Heart right ventricle (tissue), 16 donors: ENCODE data around the gene DNAJC10. TPM values are rescaled to one million over a fixed set of nuclear protein-coding genes. Genes with fewer than 3 reads are reported as not detected.
A peak's percentile ranks its signal among the peaks of the same experiment; 100 is the strongest.

Experiments
- ATAC-seq, 8 donors: fragments of 200-7000 bp; cut with Tn5 transposase; one replicate each; pipeline ENCODE4 v1.9.1; 2020; ENCODE audit warnings: mild to moderate bottlenecking in 8 of 8, moderate library complexity in 8 of 8, moderate number of reproducible peaks in 1 of 8
- DNase-seq, 2 donors: peaks; one replicate each; pipeline ENCODE4 v3.0.0-alpha.2; 2020
- H3K27ac ChIP-seq, 10 donors: fragments of 200-600 bp; sonication (generic) in 2 of 10; one replicate each; pipeline versions ENCODE4 v1.5.0 to v1.8.0; 2020 to 2022; ENCODE audit warnings: mild to moderate bottlenecking in 3 of 10
- H3K27me3 ChIP-seq, 7 donors: fragments of 200-600 bp; one replicate each; pipeline ENCODE4 v1.8.0; 2021 to 2022; ENCODE audit warnings: mild to moderate bottlenecking in 2 of 7
- H3K36me3 ChIP-seq, 9 donors: fragments of 200-600 bp; sonication (generic) in 1 of 9; one replicate each; pipeline versions ENCODE4 v1.5.0 to v1.8.0; 2020 to 2022; ENCODE audit warnings: mild to moderate bottlenecking in 2 of 9
- H3K4me1 ChIP-seq, 9 donors: fragments of 200-600 bp; sonication (generic) in 1 of 9; one replicate each; pipeline versions ENCODE4 v1.5.0 to v1.8.0; 2020 to 2022; ENCODE audit warnings: mild to moderate bottlenecking in 4 of 9
- H3K4me3 ChIP-seq, 10 donors: fragments of 200-600 bp; sonication (generic) in 2 of 10; one replicate each; pipeline versions ENCODE4 v1.5.0 to v1.8.0; 2020 to 2022; ENCODE audit warnings: mild to moderate bottlenecking in 7 of 10, moderate library complexity in 2 of 10
- H3K9me3 ChIP-seq, 11 donors: fragments of 200-600 bp in 10 of 11; sonication (generic) in 2 of 11; one replicate each; pipeline versions ENCODE4 v1.5.0 to v1.8.0; 2013 to 2022; ENCODE audit warnings: mild to moderate bottlenecking in 2 of 11, control low read depth in 1 of 11, moderate library complexity in 1 of 11
- CTCF ChIP-seq, 9 donors: fragments of 200-600 bp; sonication (generic) in 2 of 9; IDR thresholded peaks; one replicate each; pipeline versions ENCODE4 v1.5.0 to v1.8.0; 2021 to 2022; ENCODE audit warnings: antibody characterized with exemption in 9 of 9, mild to moderate bottlenecking in 5 of 9, moderate library complexity in 1 of 9
- WGBS, 2 donors: extraction: QIAGEN DNeasy Blood & Tissue Kit; methylation state at CpG; one replicate each; pipeline ENCODE4 v1.1.7; 2013; ENCODE audit warnings: inconsistent platforms in 1 of 2; 5-methylcytosine and 5-hydroxymethylcytosine counted together
- intact Hi-C, 10 donors: fragments of 100-400 bp; cut with DNase I; formaldehyde crosslinking; loops; one replicate each; pipeline versions ENCODE4 v1.11.1 to v1.14.2; 2022
- long read RNA-seq, 3 donors: library from polyadenylated mRNA; unstranded; transcript quantifications; one replicate each; pipeline ENCODE4 v2.0.0, GENCODE V29; 2020 to 2021
- polyA plus RNA-seq, 2 donors: library from polyadenylated mRNA; stranded (reverse); fragments of 200-250 nt; gene quantifications; one replicate each; pipeline ENCODE4 v1.2.3, GENCODE V29; 2013
- total RNA-seq, 10 donors: library from RNA; stranded (reverse); fragmentation: NEBNext Ultra II Directional in 3 of 10; extraction: Animal tissue kit (Norgen Biotek cat#: 25700) in 3 of 10; gene quantifications; one replicate each; pipeline versions ENCODE4 v1.2.1 to v1.2.4, GENCODE V29; 2021 to 2023
- donor health status: Arrhythmogenic right ventricular cardiomyopathy.
- donor health status: ischemic (EF 13 %, LVEDD 7.1; RV severe dilation, severe dysfunction).
- donor health status: healthy with polysubstance abuse.
- donor health status: DM: no; HTN: yes; CAD: no.
- donor health status: DM: no; HTN: no; CAD: no.
- donor health status: ischemic (EF 25% LVEDD 6.9; RV normal size, moderate dysfunction).
- donor health status: ischemic (EF 25% LVEDD 5.7; RV mildly dilated, moderate dysfunction).
- donor health status: healthy.
- donor health status: DM: yes; HTN: yes; CAD: no.
- donor health status: Ischemic cardiomyopathy.
- donor health status: ischemic (EF 35%, LVEDD 5.7; RV mildly dilated, moderate dysfunction).
- donor health status: nonischemic (EF 11% LVEDD 7.7; RV severe dilation, severe dysfunction).
- donor health status: DM: yes; HTN: yes; CAD: no.
- donor health status: PGD.
- donor health status: ischemic (EF 29% LVEDD 5.4; RV normal size, mild dysfunction).
- donor health status: nonischemic (EF 23%, LVEDD 6.1; RV moderate dilation, normal function).

Gene DNAJC10
- total RNA-seq (10 to 100 TPM; 37.6 to 63.7 (median 57.5) TPM), polyA plus RNA-seq (10 to 100 TPM; 17.3 to 18.5 TPM)
- long read RNA-seq, donor 1, full-length matches to known transcripts = 55 of 68 reads
- long read RNA-seq, donor 1, partial matches to known transcripts = 3 of 68 reads
- long read RNA-seq, donor 1, other reads (novel, unspliced or antisense) = 10 of 68 reads
- long read RNA-seq, donor 2, full-length matches to known transcripts = 67 of 88 reads
- long read RNA-seq, donor 2, partial matches to known transcripts = 7 of 88 reads
- long read RNA-seq, donor 2, other reads (novel, unspliced or antisense) = 14 of 88 reads
- long read RNA-seq, donor 3, full-length matches to known transcripts = 81 of 125 reads
- long read RNA-seq, donor 3, partial matches to known transcripts = 20 of 125 reads
- long read RNA-seq, donor 3, other reads (novel, unspliced or antisense) = 24 of 125 reads

GRCh38 chr2:182715892-182716649 is at the start of gene DNAJC10:
TSS of gene DNAJC10 (plus strand) at chr2:182716257. CDS start at chr2:182718087, 1,830 bp downstream.
- Histone ChIP-seq H3K4me3 (peak within 1 kb of the TSS; percentile 78 to 98 (median 92)), H3K9me3 (no peaks in the 10 kb centered on the region), H3K36me3 (peaks cover 0 to 27% (median 0%) of the 10 kb centered on the region in 9 donors), H3K27ac (peak within 1 kb of the TSS; percentile 70 to 93 (median 86)), H3K27me3 (no peaks in the 10 kb centered on the region), H3K4me1 (peaks cover 0 to 48% (median 24%) of the 10 kb centered on the region in 9 donors)
- intact Hi-C loops = loop anchor here in 1 of 10 donors (5.0 kb wide), 1 partner anchor 361 kb away; the partner anchor contains the start of gene DUSP19
- no peak for TF ChIP-seq CTCF (IDR thresholded peaks at IDR 0.05)
- ATAC-seq (peak; percentile 96 to 99 (median 98)), DNase-seq (peak; percentile 89 to 92)
- 0% methylated on average over 66 to 69 of the region's 69 CpGs for WGBS, 2 donors

GRCh38 chr2:182666674-182667314 is 49.3 kb upstream of the DNAJC10 start:
- intact Hi-C loops = loop anchor here in 1 of 10 donors (5.0 kb wide), 1 partner anchor 46 kb away; no protein-coding TSS in a partner anchor
- H3K9me3 ChIP-seq = no peaks in the 10 kb centered on the region
- 61 to 62% methylated on average over 1 of the region's 1 CpG for WGBS, 2 donors
- H3K27me3 ChIP-seq = no peaks in the 10 kb centered on the region
- TF ChIP-seq CTCF (IDR thresholded peaks at IDR 0.05) = peak in 6 of 9 donors; percentile 37 to 59 (median 50)
- H3K4me1 ChIP-seq = peaks cover 0 to 5% (median 0%) of the 10 kb centered on the region in 9 donors
- no peaks in the 10 kb centered on the region for H3K36me3 ChIP-seq
- DNase-seq (no peak), ATAC-seq (peak in 2 of 8 donors; percentile 29 to 33)
- H3K4me3 ChIP-seq = no peak overlapping the region
- H3K27ac ChIP-seq = no peak overlapping the region

- ATAC-seq (no peak), DNase-seq (no peak)
- Histone ChIP-seq H3K27ac (no peak overlapping the region), H3K9me3 (no peaks in the 10 kb centered on the region), H3K27me3 (no peaks in the 10 kb centered on the region), H3K4me1 (peaks cover 0 to 5% (median 0%) of the 10 kb centered on the region in 9 donors), H3K4me3 (no peak overlapping the region), H3K36me3 (no peaks in the 10 kb centered on the region)
- no peak for TF ChIP-seq CTCF (IDR thresholded peaks at IDR 0.05)
- WGBS, 2 donors = 89 to 90% methylated on average over 1 of the region's 1 CpG
- intact Hi-C loops = loop anchor here in 1 of 10 donors (5.0 kb wide), 1 partner anchor 45 kb away; no protein-coding TSS in a partner anchor
Observed at GRCh38 chr2:182667315-182667695, 48.8 kb upstream of the DNAJC10 start.

GRCh38 chr2:182668671-182669070 is 47.4 kb upstream of the DNAJC10 start:
- no peak overlapping the region for H3K27ac ChIP-seq
- H3K4me3 ChIP-seq = no peak overlapping the region
- intact Hi-C loops = loop anchor here in 1 of 10 donors (5.0 kb wide), 1 partner anchor 44 kb away; no protein-coding TSS in a partner anchor
- DNase-seq = no peak
- H3K27me3 ChIP-seq = no peaks in the 10 kb centered on the region
- no peak for TF ChIP-seq CTCF (IDR thresholded peaks at IDR 0.05)
- no peak for ATAC-seq
- H3K4me1 ChIP-seq = peaks cover 0 to 11% (median 0%) of the 10 kb centered on the region in 9 donors
- H3K9me3 ChIP-seq = no peaks in the 10 kb centered on the region
- 59 to 60% methylated on average over 6 of the region's 6 CpGs for WGBS, 2 donors
- no peaks in the 10 kb centered on the region for H3K36me3 ChIP-seq
